H9 (cell line): ENCODE measurements around the gene SLC35A4. TPM values are rescaled to one million over a fixed set of nuclear protein-coding genes. Genes with fewer than 3 reads are reported as not detected.
A peak's percentile ranks its signal among the peaks of the same experiment; 100 is the strongest.

Source experiments
- DNase-seq: peaks from one replicate; pipeline ENCODE4 v3.0.0-alpha.2; 2017
- H2AFZ ChIP-seq: one replicate; pipeline ENCODE4 v1.6.1; 2013; ENCODE audit warnings: mild to moderate bottlenecking, low read length, control low read depth, moderate library complexity
- H2AK5ac ChIP-seq: 2 replicates; pipeline ENCODE4 v1.6.1; 2013; ENCODE audit warnings: low read length, control low read depth, mixed read lengths; ENCODE audit not compliant: insufficient read length
- H2BK120ac ChIP-seq: one replicate; pipeline ENCODE4 v1.6.1; 2013; ENCODE audit warnings: low read depth, mild to moderate bottlenecking, low read length, control low read depth, inconsistent platforms; ENCODE audit not compliant: poor library complexity, severe bottlenecking
- H2BK12ac ChIP-seq: 2 replicates; pipeline ENCODE4 v1.6.1; 2013; ENCODE audit warnings: low read length, control low read depth, mixed read lengths, low read depth; ENCODE audit not compliant: insufficient read length
- H2BK15ac ChIP-seq: 2 replicates; pipeline ENCODE4 v1.6.1; 2013; ENCODE audit warnings: low read depth, low read length, control low read depth
- H2BK20ac ChIP-seq: one replicate; pipeline ENCODE4 v1.6.1; 2013; ENCODE audit warnings: low read depth, mild to moderate bottlenecking, low read length, control low read depth, inconsistent platforms; ENCODE audit not compliant: poor library complexity, severe bottlenecking
- H2BK5ac ChIP-seq: 2 replicates; pipeline ENCODE4 v1.6.1; 2013; ENCODE audit warnings: low read length, control low read depth, mixed read lengths; ENCODE audit not compliant: insufficient read length
- H3K14ac ChIP-seq: 2 replicates; pipeline ENCODE4 v1.6.1; 2013; ENCODE audit warnings: low read length, control low read depth; ENCODE audit not compliant: insufficient read depth
- H3K18ac ChIP-seq: 2 replicates; pipeline ENCODE4 v1.6.1; 2013; ENCODE audit warnings: low read depth, mild to moderate bottlenecking, mixed read lengths, low read length, control low read depth; ENCODE audit not compliant: insufficient read length
- H3K23ac ChIP-seq: 2 replicates; pipeline ENCODE4 v1.6.1; 2013; ENCODE audit warnings: low read length, control low read depth, mixed read lengths, low read depth; ENCODE audit not compliant: insufficient read length
- H3K23me2 ChIP-seq: 2 replicates; pipeline ENCODE4 v1.6.1; 2013; ENCODE audit warnings: low read depth, mild to moderate bottlenecking, mixed read lengths, low read length, control low read depth; ENCODE audit not compliant: insufficient read length, poor library complexity, severe bottlenecking
- H3K27ac ChIP-seq: 2 replicates; pipeline ENCODE4 v1.5.1; 2013; ENCODE audit warnings: low read length, control low read depth, mixed read lengths, low read depth; ENCODE audit not compliant: insufficient read length
- H3K27me3 ChIP-seq: 2 replicates; pipeline ENCODE4 v1.6.1; 2013; ENCODE audit warnings: low read length, control low read depth, inconsistent platforms; ENCODE audit not compliant: insufficient read depth
- H3K4ac ChIP-seq: 2 replicates; pipeline ENCODE4 v1.6.1; 2013; ENCODE audit warnings: low read depth, mild to moderate bottlenecking, control low read depth, inconsistent platforms, low read length, moderate library complexity
- H3K4me1 ChIP-seq: 2 replicates; pipeline ENCODE4 v1.6.1; 2013; ENCODE audit warnings: low read length, control low read depth, inconsistent platforms; ENCODE audit not compliant: insufficient read depth
- H3K4me2 ChIP-seq: 2 replicates; pipeline ENCODE4 v1.6.1; 2013; ENCODE audit warnings: low read length, control low read depth, mixed read lengths; ENCODE audit not compliant: insufficient read length, insufficient read depth
- H3K56ac ChIP-seq: 2 replicates; pipeline ENCODE4 v1.6.1; 2013; ENCODE audit warnings: low read depth, mild to moderate bottlenecking, mixed read lengths, low read length, control low read depth; ENCODE audit not compliant: insufficient read length
- H3K79me1 ChIP-seq: 2 replicates; pipeline ENCODE4 v1.6.1; 2013; ENCODE audit warnings: low read depth, mild to moderate bottlenecking, moderate library complexity, low read length, control low read depth, inconsistent platforms; ENCODE audit not compliant: insufficient read depth, poor library complexity, severe bottlenecking
- H3K79me2 ChIP-seq: 2 replicates; pipeline ENCODE4 v1.6.1; 2013; ENCODE audit warnings: low read length, control low read depth, inconsistent platforms; ENCODE audit not compliant: insufficient read depth
- H3K9ac ChIP-seq: 2 replicates; pipeline ENCODE4 v1.6.1; 2013; ENCODE audit warnings: low read length, control low read depth, mixed read lengths; ENCODE audit not compliant: insufficient read length; ENCODE audit errors: extremely low read depth
- H3K9me3 ChIP-seq: one replicate; pipeline ENCODE4 v1.6.1; 2013; ENCODE audit warnings: low read depth, low read length, inconsistent platforms; ENCODE audit not compliant: control insufficient read depth
- H3T11ph ChIP-seq: one replicate; pipeline ENCODE4 v1.6.1; 2013; ENCODE audit warnings: mild to moderate bottlenecking, low read length, control low read depth, inconsistent platforms
- H4K20me1 ChIP-seq: one replicate; pipeline ENCODE4 v1.6.1; 2013; ENCODE audit not compliant: control insufficient read depth, insufficient read length, insufficient read depth
- H4K5ac ChIP-seq: 2 replicates; pipeline ENCODE4 v1.6.1; 2013; ENCODE audit warnings: low read depth, mild to moderate bottlenecking, mixed read lengths, low read length, control low read depth; ENCODE audit not compliant: insufficient read length
- H4K8ac ChIP-seq: replicated peaks from 2 replicates; pipeline ENCODE4 v1.6.1; 2013; ENCODE audit warnings: low read length, control low read depth, mixed read lengths, low read depth; ENCODE audit not compliant: insufficient read length
- H4K91ac ChIP-seq: 2 replicates; pipeline ENCODE4 v1.6.1; 2013; ENCODE audit warnings: low read depth, mild to moderate bottlenecking, moderate library complexity, mixed read lengths, low read length, control low read depth; ENCODE audit not compliant: insufficient read length
- H3K27ac Mint-ChIP-seq, 3 experiments: 2 replicates in 2 of 3; 3 replicates in 1 of 3; pipeline ENCODE4 v1.8.0; 2020 to 2021; ENCODE audit warnings: mixed read lengths in 3 of 3, mild to moderate bottlenecking in 1 of 3, moderate library complexity in 1 of 3
- H3K27me3 Mint-ChIP-seq: 2 replicates; pipeline ENCODE4 v1.8.0; 2021; ENCODE audit warnings: low read depth, mild to moderate bottlenecking, moderate library complexity, mixed read lengths
- H3K36me3 Mint-ChIP-seq, 3 experiments: 2 replicates in 2 of 3; 3 replicates in 1 of 3; pipeline ENCODE4 v1.8.0; 2020 to 2021; ENCODE audit warnings: low read depth in 3 of 3, mixed read lengths in 3 of 3; ENCODE audit not compliant: insufficient read depth in 1 of 3
- H3K4me1 Mint-ChIP-seq, 2 experiments: 2 replicates each; pipeline ENCODE4 v1.8.0; 2020; ENCODE audit warnings: mixed read lengths in 2 of 2
- H3K4me3 Mint-ChIP-seq, 2 experiments: 2 replicates in 1 of 2; 3 replicates in 1 of 2; pipeline ENCODE4 v1.8.0; 2020 to 2021; ENCODE audit warnings: mild to moderate bottlenecking in 2 of 2, mixed read lengths in 2 of 2, moderate library complexity in 1 of 2
- H3K9me3 Mint-ChIP-seq, 2 experiments: 2 replicates in 1 of 2; 3 replicates in 1 of 2; pipeline ENCODE4 v1.8.0; 2020; ENCODE audit warnings: mild to moderate bottlenecking in 2 of 2, mixed read lengths in 2 of 2, moderate library complexity in 1 of 2
- WGBS: extraction: QIAGEN DNeasy Blood & Tissue Kit; methylation state at CpG from one replicate; pipeline ENCODE4 v1.1.7; 2013; ENCODE audit warnings: missing lambda C conversion rate, low lambda C conversion rate, mixed read lengths; ENCODE audit not compliant: insufficient read length; ENCODE audit errors: extremely low coverage; 5-methylcytosine and 5-hydroxymethylcytosine counted together
- total RNA-seq: library from RNA; stranded (reverse); gene quantifications from 2 replicates; pipeline ENCODE4 v1.2.1, GENCODE V29; 2021
- TF ChIP-seq, protein P1 (sequence below): fragments of 200-600 bp; sonication (generic); conservative IDR thresholded peaks from 3 replicates; pipeline ENCODE4 v1.8.0; 2021; ENCODE audit warnings: antibody characterized with exemption, mild to moderate bottlenecking

The SLC35A4 gene
- total RNA-seq, 1 experiment from 2014 or later = 92.0 TPM

DNA sequence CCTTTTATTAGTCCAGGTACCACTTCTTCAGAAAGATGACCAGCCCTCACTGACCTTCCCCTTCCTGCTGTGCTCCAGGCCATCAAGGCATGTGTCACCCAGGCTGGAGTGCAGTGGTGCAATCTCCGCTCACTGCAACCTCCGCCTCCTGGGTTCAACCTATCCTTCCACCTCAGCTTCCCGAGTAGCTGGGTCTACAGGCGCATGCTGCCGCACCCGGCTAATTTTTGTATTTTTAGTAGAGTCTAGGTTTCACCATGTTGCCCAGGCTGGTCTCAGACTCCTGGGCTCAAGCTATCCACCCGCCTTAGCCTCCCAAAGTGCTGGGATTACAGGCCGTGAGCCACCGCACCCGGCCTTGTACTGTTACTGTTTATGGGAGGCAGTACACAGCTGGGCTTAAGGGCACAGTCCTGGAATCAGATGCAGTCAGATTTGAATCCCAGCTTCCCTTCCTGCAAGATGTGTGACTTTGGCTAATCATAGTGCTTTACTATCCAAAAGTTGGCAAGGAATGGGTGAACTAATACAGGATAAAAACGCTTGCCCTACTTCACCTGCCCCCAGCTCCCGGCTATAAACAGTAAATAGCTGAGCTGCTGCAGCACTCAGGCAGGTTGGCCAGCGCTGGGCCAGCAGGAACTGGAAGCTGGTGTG is 17.6 kb upstream of the SLC35A4 start:
- no peak for DNase-seq
- H2AK5ac ChIP-seq = no peak overlapping the region
- H3K23me2 ChIP-seq = peaks cover 7% of the 10 kb centered on the region
- H2BK5ac ChIP-seq = no peak overlapping the region
- H3K56ac ChIP-seq = no peak overlapping the region
- H3K4ac ChIP-seq = no peak overlapping the region
- H2AFZ ChIP-seq = no peak overlapping the region
- no peaks in the 10 kb centered on the region for H3K79me1 ChIP-seq
- peaks cover 23 to 26% of the 10 kb centered on the region in 2 experiments for H3K4me1 Mint-ChIP-seq
- H3K14ac ChIP-seq = no peak overlapping the region
- H3K4me3 Mint-ChIP-seq = peak overlapping the region; percentile 73 to 79
- H3K9me3 ChIP-seq = no peaks in the 10 kb centered on the region
- H3K27ac ChIP-seq = peak overlapping the region; percentile 19
- no peaks in the 10 kb centered on the region for H3K79me2 ChIP-seq
- no peak overlapping the region for H2BK15ac ChIP-seq
- no peak overlapping the region for H3K23ac ChIP-seq
- H3K27ac Mint-ChIP-seq = peak overlapping the region; percentile 64 to 99 (median 95); a peak in 4 of 7 replicates
- H3K4me1 ChIP-seq = 0 out of 2 replicates have a peak, but pooled peaks cover 7% of the 10 kb centered on the region
- H3K27me3 Mint-ChIP-seq = no peaks in the 10 kb centered on the region
- no peak overlapping the region for H3K9ac ChIP-seq
- H2BK120ac ChIP-seq = no peak overlapping the region
- no peaks in the 10 kb centered on the region for H3K27me3 ChIP-seq
- TF ChIP-seq, protein P1, sequence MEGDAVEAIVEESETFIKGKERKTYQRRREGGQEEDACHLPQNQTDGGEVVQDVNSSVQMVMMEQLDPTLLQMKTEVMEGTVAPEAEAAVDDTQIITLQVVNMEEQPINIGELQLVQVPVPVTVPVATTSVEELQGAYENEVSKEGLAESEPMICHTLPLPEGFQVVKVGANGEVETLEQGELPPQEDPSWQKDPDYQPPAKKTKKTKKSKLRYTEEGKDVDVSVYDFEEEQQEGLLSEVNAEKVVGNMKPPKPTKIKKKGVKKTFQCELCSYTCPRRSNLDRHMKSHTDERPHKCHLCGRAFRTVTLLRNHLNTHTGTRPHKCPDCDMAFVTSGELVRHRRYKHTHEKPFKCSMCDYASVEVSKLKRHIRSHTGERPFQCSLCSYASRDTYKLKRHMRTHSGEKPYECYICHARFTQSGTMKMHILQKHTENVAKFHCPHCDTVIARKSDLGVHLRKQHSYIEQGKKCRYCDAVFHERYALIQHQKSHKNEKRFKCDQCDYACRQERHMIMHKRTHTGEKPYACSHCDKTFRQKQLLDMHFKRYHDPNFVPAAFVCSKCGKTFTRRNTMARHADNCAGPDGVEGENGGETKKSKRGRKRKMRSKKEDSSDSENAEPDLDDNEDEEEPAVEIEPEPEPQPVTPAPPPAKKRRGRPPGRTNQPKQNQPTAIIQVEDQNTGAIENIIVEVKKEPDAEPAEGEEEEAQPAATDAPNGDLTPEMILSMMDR = no peak
- H4K8ac ChIP-seq = no peak overlapping the region
- H2BK20ac ChIP-seq = no peak overlapping the region
- peaks cover 19 to 67% (median 42%) of the 10 kb centered on the region in 3 experiments; a peak in 6 of 7 replicates for H3K36me3 Mint-ChIP-seq
- WGBS = no CpG with 5 or more reads among the region's 13 CpGs
- peak overlapping the region; percentile 81 for H3K4me2 ChIP-seq
- H4K20me1 ChIP-seq = no peaks in the 10 kb centered on the region
- H3T11ph ChIP-seq = no peak overlapping the region
- no peak overlapping the region for H3K18ac ChIP-seq
- no peak overlapping the region for H2BK12ac ChIP-seq
- H3K9me3 Mint-ChIP-seq = no peaks in the 10 kb centered on the region
- no peak overlapping the region for H4K5ac ChIP-seq
- H4K91ac ChIP-seq = no peak overlapping the region
